Central memory CD4-positive, alpha-beta T cell (primary cell): Measurements from ENCODE around the gene ARHGAP6.

Experiments
- DNase-seq: peaks from one replicate; pipeline ENCODE4 v3.0.0; 2022

Gene ARHGAP6

DNA sequence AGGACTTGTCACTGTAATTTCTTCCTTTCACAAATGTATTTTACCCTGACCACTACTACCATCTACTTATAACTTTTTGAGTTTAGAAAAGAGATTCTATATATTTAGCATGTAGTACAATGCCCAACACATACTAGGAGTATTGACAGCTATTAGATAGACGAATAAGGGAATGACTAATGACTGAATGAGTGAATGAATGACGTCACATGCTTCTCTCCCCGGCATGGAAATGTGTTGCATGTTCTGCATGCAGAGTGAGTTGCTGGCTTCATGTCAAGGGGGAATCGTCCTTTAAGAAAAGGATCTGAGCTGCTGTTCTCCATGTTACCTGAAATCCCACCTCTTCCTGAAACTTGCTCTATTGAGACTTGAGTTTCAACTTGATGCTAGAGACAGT, 459.9 kb downstream of the ARHGAP6 start:
- DNase-seq = no peak

DNA sequence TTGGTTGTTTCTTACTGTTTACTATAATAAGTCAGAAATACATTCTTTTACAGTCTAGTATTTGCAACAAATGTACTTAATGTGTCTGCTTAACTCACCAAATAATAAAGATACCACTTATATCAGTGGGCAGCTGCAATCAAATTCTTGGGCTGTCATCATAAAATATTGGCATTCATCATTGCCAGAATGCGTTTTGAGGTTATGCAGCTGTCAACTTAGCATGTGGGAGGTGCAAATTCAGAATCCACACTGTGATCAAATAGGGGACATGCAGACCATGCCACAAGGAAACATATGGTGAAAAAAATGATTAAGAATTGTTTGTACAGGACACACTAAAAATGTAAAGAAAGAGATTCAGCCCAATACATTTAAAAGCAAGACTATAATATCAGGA, 468.0 kb downstream of the ARHGAP6 start:
- no peak for DNase-seq

GRCh38 chrX:11196476-11196875, 469.2 kb downstream of the ARHGAP6 start:
- DNase-seq = no peak

DNA sequence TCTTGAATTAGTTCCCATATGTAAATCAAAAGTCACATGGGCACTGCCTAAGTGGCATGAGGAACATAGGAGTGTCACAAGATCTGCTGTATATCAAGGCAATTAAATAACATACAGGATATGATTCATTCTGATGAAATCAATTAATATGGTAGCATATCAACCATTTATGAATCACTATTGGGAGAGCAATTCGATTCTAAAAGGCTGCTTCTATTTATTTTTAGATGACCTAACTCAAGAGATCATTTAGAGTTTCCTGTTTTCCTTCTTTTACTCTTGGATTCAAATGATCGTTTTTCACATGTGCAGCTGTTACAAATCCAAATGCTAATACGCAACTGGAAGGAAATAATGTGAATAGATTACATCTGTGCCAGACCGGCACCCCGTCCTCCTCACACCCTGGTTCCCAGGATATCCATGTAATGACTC, 472.7 kb downstream of the ARHGAP6 start:
- DNase-seq = no peak

DNA sequence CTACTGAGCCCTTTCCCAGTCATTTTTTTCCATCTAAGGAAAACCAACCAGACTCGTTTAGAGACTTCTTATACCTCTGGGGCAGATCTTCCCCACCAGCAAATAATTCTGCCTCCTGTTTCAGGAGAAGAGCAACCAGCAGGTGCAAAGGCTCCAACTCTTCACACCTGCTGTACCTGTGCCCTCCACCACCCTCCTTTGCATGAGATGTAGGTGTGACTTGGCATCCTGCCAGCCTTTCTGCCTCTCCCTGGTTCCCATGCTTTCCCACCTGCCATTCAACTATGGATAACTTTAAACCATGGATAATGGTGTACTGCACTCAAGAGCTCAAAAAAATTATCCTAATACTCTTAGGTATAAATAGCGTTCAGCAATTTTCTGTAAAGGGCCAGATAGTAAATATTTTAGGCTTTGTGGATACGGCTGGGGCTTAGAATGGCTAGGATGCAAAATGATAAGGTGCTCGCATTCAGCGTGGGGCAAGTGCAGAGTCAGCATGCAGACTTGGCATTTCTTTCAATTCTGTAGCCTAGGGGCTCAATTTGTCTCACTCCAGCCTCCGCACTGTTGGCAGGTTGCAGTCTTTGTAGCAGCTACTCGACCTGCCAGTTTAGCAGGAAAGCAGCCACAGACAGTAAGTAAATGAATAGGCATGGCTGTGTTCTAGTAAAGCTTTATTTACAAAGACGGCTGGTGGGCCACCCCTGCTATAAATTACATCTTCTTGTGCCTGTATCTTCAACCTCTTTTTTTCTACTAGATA, 474.8 kb downstream of the ARHGAP6 start:
- no peak for DNase-seq

DNA sequence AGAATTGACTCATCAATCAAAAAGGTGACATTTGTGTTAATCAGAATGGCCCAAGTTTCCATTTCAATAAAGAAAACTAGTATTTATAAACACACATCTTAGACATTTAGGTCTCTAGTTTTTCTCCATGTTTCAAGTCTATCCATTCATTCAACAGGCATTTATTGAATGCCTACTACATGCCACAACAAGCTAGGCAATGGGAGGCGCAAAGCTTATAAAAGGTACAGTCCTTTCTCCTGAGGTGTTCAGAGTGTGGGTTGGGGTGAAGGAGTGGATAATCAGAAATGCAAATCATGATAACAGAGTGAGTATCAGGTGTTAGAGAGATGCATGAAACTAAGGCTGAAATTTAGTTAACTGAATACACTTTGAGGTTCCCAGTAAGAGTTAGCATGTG, 476.6 kb downstream of the ARHGAP6 start:
- no peak for DNase-seq

- DNase-seq = no peak
These were observed 477.1 kb downstream of the ARHGAP6 start for GRCh38 chrX:11188664-11189063.

- no peak for DNase-seq
These were observed 478.7 kb downstream of the ARHGAP6 start for GRCh38 chrX:11187001-11187400.

GRCh38 chrX:11185861-11186260, 479.9 kb downstream of the ARHGAP6 start:
- DNase-seq = no peak

DNA sequence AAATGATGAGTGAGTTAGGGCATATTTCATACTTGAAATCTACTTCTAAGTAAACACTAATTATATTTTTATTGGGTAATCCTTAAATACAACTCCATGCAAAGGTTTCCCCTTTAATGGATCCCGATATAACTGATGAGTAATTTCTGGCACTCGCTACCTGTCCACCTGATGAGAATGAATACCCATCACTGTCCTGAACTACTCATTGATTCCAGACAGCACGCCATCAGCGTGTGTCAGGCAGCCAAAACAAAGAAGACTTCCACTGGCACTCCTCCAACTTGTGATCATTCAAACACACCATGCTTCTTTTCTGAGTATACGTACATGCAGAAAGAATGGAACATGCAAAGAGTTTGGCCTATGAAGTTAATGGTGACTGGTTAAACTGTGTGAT, 485.1 kb downstream of the ARHGAP6 start:
- DNase-seq = no peak

- DNase-seq = no peak
These were observed 493.3 kb downstream of the ARHGAP6 start for GRCh38 chrX:11172415-11172814.

- no peak for DNase-seq
These were observed 493.8 kb downstream of the ARHGAP6 start for GRCh38 chrX:11171956-11172355.

- DNase-seq = no peak
These were observed 501.3 kb downstream of the ARHGAP6 start for GRCh38 chrX:11164433-11164832.

DNA sequence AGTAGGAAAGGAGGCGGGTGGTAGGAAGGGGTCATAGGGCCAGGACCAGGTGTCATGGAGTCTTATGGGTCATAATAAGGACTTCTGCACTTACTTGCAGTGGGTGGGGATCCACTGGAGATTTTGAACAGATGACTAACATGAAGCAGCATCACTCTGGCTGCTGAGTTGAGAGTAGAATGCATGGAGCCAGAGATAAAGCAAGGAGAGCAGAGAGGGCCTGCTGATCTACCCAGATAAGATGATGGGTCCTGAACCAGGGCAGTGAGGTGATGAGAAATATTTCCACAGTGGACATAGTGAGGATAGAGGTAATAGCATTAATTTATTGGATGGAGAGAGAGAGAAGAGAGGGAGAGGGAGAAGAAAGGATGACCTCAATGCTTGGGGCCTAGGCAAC, 506.6 kb downstream of the ARHGAP6 start:
- no peak for DNase-seq

GRCh38 chrX:11151799-11152559, 513.7 kb downstream of the ARHGAP6 start:
- no peak for DNase-seq

DNA sequence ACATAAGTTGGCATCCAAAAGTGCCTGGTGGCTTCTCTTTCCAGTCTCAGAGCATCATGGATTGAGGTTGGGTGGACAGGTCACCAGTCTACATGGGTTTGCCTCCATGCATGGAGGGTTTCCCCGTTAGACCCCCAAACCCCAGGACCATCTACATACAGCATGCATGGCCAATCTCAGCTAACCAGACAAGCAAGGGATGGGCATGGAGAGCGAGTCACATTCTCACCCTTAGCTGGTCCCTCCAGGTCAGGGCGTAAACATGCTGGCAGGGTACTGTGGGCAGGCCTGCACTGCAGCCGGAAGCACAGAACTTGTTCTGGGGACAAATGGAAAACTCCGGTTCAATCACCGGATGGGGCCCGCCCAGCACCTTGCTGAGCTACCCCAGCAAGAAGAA, 517.3 kb downstream of the ARHGAP6 start:
- no peak for DNase-seq

DNA sequence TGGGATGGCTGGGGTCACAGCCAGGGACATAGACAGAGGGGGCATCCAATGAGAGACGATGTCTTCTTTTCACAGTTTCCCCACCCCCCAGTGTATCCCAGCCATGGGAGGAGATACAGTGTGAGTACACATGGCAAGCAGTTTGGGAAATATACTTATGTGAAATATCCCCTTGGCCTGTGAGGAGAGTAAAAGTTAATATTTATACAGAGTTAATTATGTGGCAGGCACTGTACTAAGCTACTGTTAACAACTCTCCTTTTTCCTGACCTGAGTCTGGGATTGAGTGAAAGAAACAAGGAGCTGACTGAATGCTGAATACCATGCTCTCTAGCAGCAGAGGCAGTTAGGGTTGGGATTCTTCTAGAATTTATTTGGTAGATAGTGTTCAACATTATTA, 519.3 kb downstream of the ARHGAP6 start:
- no peak for DNase-seq

- DNase-seq = peak; percentile 55
These were observed 521.6 kb downstream of the ARHGAP6 start for GRCh38 chrX:11143931-11144678.

GRCh38 chrX:11138498-11139390, 527.0 kb downstream of the ARHGAP6 start:
- DNase-seq = no peak

GRCh38 chrX:11137543-11138139, 528.1 kb downstream of the ARHGAP6 start:
- peak; percentile 24 for DNase-seq

DNA sequence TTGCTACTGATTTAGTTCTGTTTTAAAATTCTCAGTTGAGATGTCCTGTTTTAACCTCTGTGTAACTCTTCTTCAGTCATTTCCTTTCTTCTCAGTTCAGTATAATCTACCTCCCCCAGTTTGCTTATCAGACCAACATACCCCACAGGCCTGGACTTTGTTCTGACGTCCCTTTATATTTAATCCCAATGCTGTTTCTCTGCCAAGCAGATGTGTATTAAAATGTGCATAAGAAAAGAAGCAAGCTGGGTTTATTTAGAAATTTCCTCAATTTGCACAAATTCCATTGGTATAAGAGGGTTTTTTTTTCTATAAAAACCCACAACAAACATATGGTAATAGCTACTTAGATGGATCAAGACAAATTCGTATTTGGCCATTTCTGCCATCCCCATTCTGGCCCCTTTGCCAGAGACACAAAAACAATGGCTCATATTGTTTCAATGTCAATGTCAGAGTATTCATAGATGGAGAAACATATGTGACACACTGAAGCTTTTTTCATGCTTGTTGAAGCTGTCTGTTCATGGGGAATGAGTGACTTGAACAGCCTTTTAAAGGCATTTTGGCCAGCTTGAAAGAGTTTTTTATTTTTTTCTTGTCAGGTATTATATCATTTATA, 530.0 kb downstream of the ARHGAP6 start:
- DNase-seq = no peak

DNA sequence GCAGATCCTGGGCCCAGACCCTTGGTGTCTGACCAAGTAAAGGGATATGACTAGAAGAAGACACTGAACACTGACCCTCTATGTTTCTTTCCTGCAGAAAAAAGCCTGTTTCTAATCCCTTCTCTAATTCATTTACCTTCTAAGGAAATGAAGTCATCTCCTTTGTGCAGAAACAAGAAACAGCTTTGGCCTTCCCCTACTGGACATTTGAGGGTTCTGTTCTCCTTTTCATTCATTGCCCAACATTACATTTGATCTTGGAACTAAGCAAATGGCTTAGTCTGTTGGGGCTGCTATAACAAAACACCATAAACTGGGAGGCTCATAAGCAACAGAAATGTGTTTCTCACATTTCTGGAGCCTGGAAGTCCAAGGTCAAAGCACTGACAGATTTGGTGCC, 534.6 kb downstream of the ARHGAP6 start:
- DNase-seq = no peak
